Measurements from ENCODE around the gene PXDN.
"Not testable (repeated sequence)": the region's sequence is repeated elsewhere in the genome, so short reads cannot be mapped to it uniquely, and the experiment has no call there.

The PXDN gene

GRCh38 chr2:1713839-1714236 is 30.5 kb downstream of the PXDN start:
- H3K36me3 ChIP-seq (ENCODE audit: control insufficient read depth in 1 of 2, insufficient read depth in 2 of 2, low read length in 2 of 2) = no peaks in the 10 kb centered on the region
- H3K9me3 ChIP-seq (ENCODE audit: control insufficient read depth in 1 of 2, low read length in 2 of 2) = no peaks in the 10 kb centered on the region
- no peaks in the 10 kb centered on the region for H3K27me3 ChIP-seq (ENCODE audit: low read depth, low read length)
- H3K4me3 ChIP-seq (ENCODE audit: low read depth in 1 of 2, low read length in 2 of 2) = no peak overlapping the region
- H3K27ac ChIP-seq (ENCODE audit: low read length) = no peak overlapping the region
- H3K4me1 ChIP-seq (ENCODE audit: control insufficient read depth in 1 of 2, insufficient read depth in 2 of 2, low read length in 2 of 2) = peaks cover 8 to 36% of the 10 kb centered on the region in 2 donors

- Histone ChIP-seq H3K36me3 (ENCODE audit: control insufficient read depth in 1 of 2, insufficient read depth in 2 of 2, low read length in 2 of 2) (no peaks in the 10 kb centered on the region), H3K4me3 (ENCODE audit: low read depth in 1 of 2, low read length in 2 of 2) (no peak overlapping the region), H3K9me3 (ENCODE audit: control insufficient read depth in 1 of 2, low read length in 2 of 2) (no peaks in the 10 kb centered on the region), H3K27me3 (ENCODE audit: low read depth, low read length) (no peaks in the 10 kb centered on the region), H3K27ac (ENCODE audit: low read length) (no peak overlapping the region), H3K4me1 (ENCODE audit: control insufficient read depth in 1 of 2, insufficient read depth in 2 of 2, low read length in 2 of 2) (peaks cover 8 to 40% of the 10 kb centered on the region in 2 donors)
Observed at GRCh38 chr2:1713142-1713838, 31.0 kb downstream of the PXDN start.

- no peak overlapping the region for H3K27ac ChIP-seq (ENCODE audit: low read length)
- peaks cover 6 to 50% of the 10 kb centered on the region in 2 donors for H3K4me1 ChIP-seq (ENCODE audit: control insufficient read depth in 1 of 2, insufficient read depth in 2 of 2, low read length in 2 of 2)
- H3K27me3 ChIP-seq (ENCODE audit: low read depth, low read length) = no peaks in the 10 kb centered on the region
- H3K36me3 ChIP-seq (ENCODE audit: control insufficient read depth in 1 of 2, insufficient read depth in 2 of 2, low read length in 2 of 2) = no peaks in the 10 kb centered on the region
- H3K9me3 ChIP-seq (ENCODE audit: control insufficient read depth in 1 of 2, low read length in 2 of 2) = no peaks in the 10 kb centered on the region
- no peak overlapping the region for H3K4me3 ChIP-seq (ENCODE audit: low read depth in 1 of 2, low read length in 2 of 2)
Observed at GRCh38 chr2:1709946-1710560, 34.3 kb downstream of the PXDN start.

GRCh38 chr2:1709335-1709605 is 35.0 kb downstream of the PXDN start:
- peaks cover 2 to 52% of the 10 kb centered on the region in 2 donors for H3K4me1 ChIP-seq (ENCODE audit: control insufficient read depth in 1 of 2, insufficient read depth in 2 of 2, low read length in 2 of 2)
- no peak overlapping the region for H3K27ac ChIP-seq (ENCODE audit: low read length)
- H3K36me3 ChIP-seq (ENCODE audit: control insufficient read depth in 1 of 2, insufficient read depth in 2 of 2, low read length in 2 of 2) = no peaks in the 10 kb centered on the region
- H3K4me3 ChIP-seq (ENCODE audit: low read depth in 1 of 2, low read length in 2 of 2) = no peak overlapping the region
- H3K9me3 ChIP-seq (ENCODE audit: control insufficient read depth in 1 of 2, low read length in 2 of 2) = no peaks in the 10 kb centered on the region
- H3K27me3 ChIP-seq (ENCODE audit: low read depth, low read length) = no peaks in the 10 kb centered on the region

DNA sequence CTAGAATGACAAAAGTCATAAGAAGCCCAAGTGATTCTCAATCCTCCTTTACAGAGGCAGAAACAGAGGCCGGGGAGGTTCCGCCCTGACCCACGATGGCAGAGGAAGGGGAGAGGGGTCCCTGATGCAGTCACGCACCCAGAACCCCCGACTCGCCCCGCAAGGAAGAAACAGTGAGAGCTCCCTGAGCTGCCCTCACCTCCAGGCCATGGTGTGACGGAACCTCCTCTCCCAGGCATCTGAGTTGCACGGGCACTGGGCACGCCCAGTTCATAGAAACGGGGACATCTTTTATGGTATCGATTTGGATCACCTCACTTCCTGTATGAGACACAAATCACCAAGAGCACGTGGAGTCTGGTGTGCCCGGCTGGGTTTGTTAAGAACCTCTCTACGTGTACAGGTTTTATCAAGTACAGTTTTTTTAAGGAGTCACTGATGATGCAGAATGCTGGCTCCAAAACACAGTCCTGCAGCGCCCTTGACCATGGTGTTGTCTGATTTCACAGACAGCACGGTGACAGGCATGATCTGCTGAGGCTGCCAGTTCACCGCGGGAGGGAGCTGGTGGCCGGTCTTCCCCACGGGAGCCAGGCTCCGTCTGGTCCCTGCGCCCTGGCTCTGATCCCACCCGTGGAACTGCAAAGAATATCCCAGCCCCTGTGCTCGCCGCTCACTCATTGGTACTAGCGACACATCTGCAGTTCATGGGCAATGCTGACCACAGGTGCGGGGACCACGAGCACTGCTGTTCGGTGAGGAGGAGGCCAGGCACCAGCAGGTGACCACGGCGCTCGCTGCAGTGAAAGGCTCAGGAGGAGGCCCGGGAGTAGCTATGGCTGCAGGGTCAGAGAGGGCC is 35.6 kb downstream of the PXDN start:
- peak overlapping the region; percentile 77 for H3K27ac ChIP-seq (ENCODE audit: low read length)

DNA sequence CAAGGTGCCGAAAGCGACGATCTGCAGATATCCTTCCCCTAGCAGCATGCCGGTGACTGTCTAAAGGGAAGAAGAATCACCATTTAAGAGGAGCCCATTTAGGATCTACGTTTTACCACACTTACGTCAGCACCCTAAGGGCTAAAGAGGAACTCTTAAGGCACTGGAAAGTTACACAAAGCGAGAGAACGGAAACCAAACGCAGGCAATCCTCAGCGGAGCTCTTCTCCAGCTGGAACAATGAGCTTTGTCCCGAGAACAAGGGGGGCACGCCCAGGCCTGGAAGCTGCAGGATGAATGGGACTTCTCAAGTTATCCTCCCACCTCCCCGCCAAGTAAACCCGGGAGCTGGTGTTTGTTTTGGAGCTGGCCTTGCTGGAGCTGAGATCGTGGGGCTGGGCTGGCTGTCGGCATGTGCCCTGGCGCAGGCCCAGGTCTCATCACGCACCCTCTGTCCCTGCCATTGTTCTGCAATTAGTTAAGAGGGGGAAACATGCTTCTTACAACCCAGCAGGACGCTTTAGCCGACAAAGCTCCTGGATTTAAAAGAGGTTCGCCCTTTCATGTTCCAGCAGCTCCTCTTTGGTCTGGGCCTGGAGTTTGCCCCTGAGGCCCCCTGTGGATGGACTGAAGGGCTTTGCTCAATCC is 36.4 kb downstream of the PXDN start:
- Histone ChIP-seq H3K9me3 (ENCODE audit: control insufficient read depth in 1 of 2, low read length in 2 of 2) (no peaks in the 10 kb centered on the region), H3K4me1 (ENCODE audit: control insufficient read depth in 1 of 2, insufficient read depth in 2 of 2, low read length in 2 of 2) (peaks cover 2 to 41% of the 10 kb centered on the region in 2 donors), H3K27ac (ENCODE audit: low read length) (peak overlapping the region; percentile 77), H3K36me3 (ENCODE audit: control insufficient read depth in 1 of 2, insufficient read depth in 2 of 2, low read length in 2 of 2) (no peaks in the 10 kb centered on the region), H3K4me3 (ENCODE audit: low read depth in 1 of 2, low read length in 2 of 2) (peak overlapping the region; percentile 35 to 45), H3K27me3 (ENCODE audit: low read depth, low read length) (no peaks in the 10 kb centered on the region)

More for the DNA sequence above, 35.6 kb downstream of the PXDN start:
- no peaks in the 10 kb centered on the region for H3K36me3 ChIP-seq (ENCODE audit: control insufficient read depth in 1 of 2, insufficient read depth in 2 of 2, low read length in 2 of 2)
- peak overlapping the region in 1 of 2 donors; percentile 45 for H3K4me3 ChIP-seq (ENCODE audit: low read depth in 1 of 2, low read length in 2 of 2)
- H3K9me3 ChIP-seq (ENCODE audit: control insufficient read depth in 1 of 2, low read length in 2 of 2) = no peaks in the 10 kb centered on the region
- H3K4me1 ChIP-seq (ENCODE audit: control insufficient read depth in 1 of 2, insufficient read depth in 2 of 2, low read length in 2 of 2) = peaks cover 2 to 46% of the 10 kb centered on the region in 2 donors
- H3K27me3 ChIP-seq (ENCODE audit: low read depth, low read length) = no peaks in the 10 kb centered on the region

DNA sequence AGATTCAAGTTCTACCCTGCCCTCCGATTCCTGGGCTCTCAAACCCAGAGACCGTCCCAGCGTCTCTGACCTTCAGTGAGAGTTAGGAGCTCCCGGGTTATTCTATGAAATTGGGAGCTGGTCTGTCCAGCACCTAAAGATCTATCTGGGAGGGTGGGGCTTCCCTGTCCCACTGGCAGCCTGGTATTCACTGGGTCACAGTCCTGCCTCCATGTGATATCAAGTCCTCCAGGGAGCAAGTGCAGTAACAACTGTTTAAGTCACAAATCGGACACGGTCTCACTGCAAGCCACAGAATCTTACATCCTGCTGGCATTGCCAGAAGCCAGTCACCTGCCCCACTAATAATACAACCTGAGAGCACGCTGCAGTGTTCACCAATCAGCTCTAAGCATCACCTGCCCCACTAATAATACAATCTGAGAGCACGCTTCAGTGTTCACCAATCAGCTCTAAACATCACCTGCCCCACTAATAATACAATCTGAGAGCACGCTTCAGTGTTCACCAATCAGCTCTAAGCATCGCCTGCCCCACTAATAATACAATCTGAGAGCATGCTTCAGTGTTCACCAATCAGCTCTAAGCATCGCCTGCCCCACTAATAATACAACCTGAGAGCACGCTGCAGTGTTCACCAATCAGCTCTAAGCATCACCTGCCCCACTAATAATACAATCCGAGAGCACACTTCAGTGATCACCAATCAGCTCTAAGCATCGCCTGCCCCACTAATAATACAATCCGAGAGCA is 38.0 kb downstream of the PXDN start:
- H3K4me1 ChIP-seq (ENCODE audit: control insufficient read depth in 1 of 2, insufficient read depth in 2 of 2, low read length in 2 of 2) = peaks cover 2 to 36% of the 10 kb centered on the region in 2 donors
- not testable (repeated sequence) for H3K27me3 ChIP-seq (ENCODE audit: low read depth, low read length); H3K9me3 ChIP-seq (ENCODE audit: control insufficient read depth in 1 of 2, low read length in 2 of 2); H3K4me3 ChIP-seq (ENCODE audit: low read depth in 1 of 2, low read length in 2 of 2); H3K36me3 ChIP-seq (ENCODE audit: control insufficient read depth in 1 of 2, insufficient read depth in 2 of 2, low read length in 2 of 2); H3K27ac ChIP-seq (ENCODE audit: low read length)

DNA sequence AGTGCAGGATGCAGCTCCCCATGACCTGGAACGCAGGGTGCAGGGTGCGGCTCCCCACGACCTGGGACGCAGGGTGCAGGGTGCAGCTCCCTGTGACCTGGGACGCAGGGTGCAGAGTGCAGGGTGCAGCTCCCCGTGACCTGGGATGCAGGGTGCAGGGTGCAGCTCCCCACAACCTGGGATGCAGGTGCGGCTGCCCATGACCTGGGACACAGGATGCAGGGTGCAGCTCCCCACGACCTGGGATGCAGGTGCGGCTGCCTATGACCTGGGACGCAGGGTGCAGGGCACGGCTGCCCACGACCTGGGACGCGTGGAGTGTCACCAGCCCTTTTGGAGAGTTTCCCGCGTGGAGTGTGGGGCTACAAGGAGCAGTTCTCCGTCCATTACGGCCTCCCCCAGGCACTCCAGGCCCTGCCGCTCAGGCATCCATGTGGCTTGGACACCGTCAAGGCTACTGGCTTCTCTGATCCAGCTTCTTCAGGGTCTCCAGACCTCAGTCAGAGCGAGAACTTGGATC is 38.7 kb downstream of the PXDN start:
- no peaks in the 10 kb centered on the region for H3K27me3 ChIP-seq (ENCODE audit: low read depth, low read length)

GRCh38 chr2:1704631-1705556 is 39.4 kb downstream of the PXDN start:
- Histone ChIP-seq H3K4me1 (ENCODE audit: control insufficient read depth in 1 of 2, insufficient read depth in 2 of 2, low read length in 2 of 2) (peaks cover 2 to 33% of the 10 kb centered on the region in 2 donors), H3K36me3 (ENCODE audit: control insufficient read depth in 1 of 2, insufficient read depth in 2 of 2, low read length in 2 of 2) (no peaks in the 10 kb centered on the region), H3K27me3 (ENCODE audit: low read depth, low read length) (no peaks in the 10 kb centered on the region), H3K27ac (ENCODE audit: low read length) (no peak overlapping the region), H3K9me3 (ENCODE audit: control insufficient read depth in 1 of 2, low read length in 2 of 2) (no peaks in the 10 kb centered on the region), H3K4me3 (ENCODE audit: low read depth in 1 of 2, low read length in 2 of 2) (no peak overlapping the region)

More for the DNA sequence above, 38.7 kb downstream of the PXDN start:
- Histone ChIP-seq H3K9me3 (ENCODE audit: control insufficient read depth in 1 of 2, low read length in 2 of 2) (no peaks in the 10 kb centered on the region), H3K4me1 (ENCODE audit: control insufficient read depth in 1 of 2, insufficient read depth in 2 of 2, low read length in 2 of 2) (peaks cover 2 to 36% of the 10 kb centered on the region in 2 donors), H3K36me3 (ENCODE audit: control insufficient read depth in 1 of 2, insufficient read depth in 2 of 2, low read length in 2 of 2) (no peaks in the 10 kb centered on the region), H3K4me3 (ENCODE audit: low read depth in 1 of 2, low read length in 2 of 2) (no peak overlapping the region), H3K27ac (ENCODE audit: low read length) (no peak overlapping the region)

- no peak overlapping the region for H3K4me3 ChIP-seq (ENCODE audit: low read depth in 1 of 2, low read length in 2 of 2)
Observed at GRCh38 chr2:1702186-1702565, 42.1 kb downstream of the PXDN start.

More at GRCh38 chr2:1702186-1702565, 42.1 kb downstream of the PXDN start:
- Histone ChIP-seq H3K9me3 (ENCODE audit: control insufficient read depth in 1 of 2, low read length in 2 of 2) (no peaks in the 10 kb centered on the region), H3K27ac (ENCODE audit: low read length) (no peak overlapping the region), H3K27me3 (ENCODE audit: low read depth, low read length) (no peaks in the 10 kb centered on the region), H3K4me1 (ENCODE audit: control insufficient read depth in 1 of 2, insufficient read depth in 2 of 2, low read length in 2 of 2) (peaks cover 0 to 17% of the 10 kb centered on the region in 2 donors), H3K36me3 (ENCODE audit: control insufficient read depth in 1 of 2, insufficient read depth in 2 of 2, low read length in 2 of 2) (no peaks in the 10 kb centered on the region)
